WTC11 (cell line): ENCODE measurements around the gene GALNT7. TPM values are rescaled to one million over a fixed set of nuclear protein-coding genes. Genes with fewer than 3 reads are reported as not detected.

Experiments used
- ATAC-seq: fragments of 200-7000 bp; cut with Tn5 transposase; 2 replicates; pipeline ENCODE4 v1.10.0; 2021; ENCODE audit warnings: mild to moderate bottlenecking, moderate library complexity
- CTCF ChIA-PET: fragments of 300-600 bp; sonication (Branson Sonifier 250); formaldehyde crosslinking; loops from one replicate; lab custom pipeline; 2021; ENCODE audit warnings: antibody characterized with exemption; lab: Charles Lee
- POLR2A ChIA-PET: fragments of 350-600 bp; sonication (Branson Sonifier 250); formaldehyde crosslinking; loops from one replicate; lab custom pipeline; 2021; ENCODE audit warnings: antibody characterized with exemption; lab: Charles Lee
- DNase-seq: peaks from one replicate; pipeline ENCODE4 v3.0.0; 2021; ENCODE audit warnings: low spot score
- H3K27ac Mint-ChIP-seq: 2 replicates; pipeline ENCODE4 v1.8.0; 2021; ENCODE audit warnings: mixed read lengths
- H3K27me3 Mint-ChIP-seq: 2 replicates; pipeline ENCODE4 v1.8.0; 2021; ENCODE audit warnings: low read depth, mild to moderate bottlenecking, moderate library complexity, mixed read lengths
- H3K36me3 Mint-ChIP-seq: 2 replicates; pipeline ENCODE4 v1.8.0; 2021; ENCODE audit warnings: mixed read lengths
- H3K4me1 Mint-ChIP-seq: 2 replicates; pipeline ENCODE4 v1.8.0; 2022; ENCODE audit warnings: mixed read lengths
- H3K4me3 Mint-ChIP-seq: 2 replicates; pipeline ENCODE4 v1.8.0; 2021; ENCODE audit warnings: mild to moderate bottlenecking, moderate library complexity, mixed read lengths
- H3K9me3 Mint-ChIP-seq: 2 replicates; pipeline ENCODE4 v1.8.0; 2021; ENCODE audit warnings: mixed read lengths
- EMX1 ChIP-seq: fragments of 250-450 bp; sonication (Bioruptor Pico); IDR thresholded peaks from 2 replicates; pipeline ENCODE4 v1.8.0; 2021; ENCODE audit warnings: mild to moderate bottlenecking
- IRF2 ChIP-seq: sonication (generic); formaldehyde crosslinking; IDR thresholded peaks from 2 replicates; pipeline ENCODE4 v1.8.0; 2022; ENCODE audit warnings: low read depth, missing genetic modification reagents, borderline replicate concordance
- JUN ChIP-seq: sonication (generic); formaldehyde crosslinking; IDR thresholded peaks from 2 replicates; pipeline ENCODE4 v1.8.0; 2023; ENCODE audit warnings: mild to moderate bottlenecking, missing genetic modification reagents
- MXD4 ChIP-seq: fragments of 250-450 bp; sonication (Bioruptor Pico); IDR thresholded peaks from 2 replicates; pipeline ENCODE4 v1.8.0; 2021; ENCODE audit warnings: mild to moderate bottlenecking, moderate library complexity, borderline replicate concordance
- NR1H2 ChIP-seq: sonication (generic); formaldehyde crosslinking; IDR thresholded peaks from 2 replicates; pipeline ENCODE4 v1.9.0; 2021; ENCODE audit warnings: mild to moderate bottlenecking, moderate library complexity, missing genetic modification reagents
- RELA ChIP-seq: sonication (generic); formaldehyde crosslinking; IDR thresholded peaks from 2 replicates; pipeline ENCODE4 v1.8.1; 2022; ENCODE audit warnings: missing genetic modification reagents, mild to moderate bottlenecking, borderline replicate concordance
- SMAD4 ChIP-seq: sonication (generic); formaldehyde crosslinking; IDR thresholded peaks from 2 replicates; pipeline ENCODE4 v1.8.0; 2022; ENCODE audit warnings: mild to moderate bottlenecking, missing genetic modification reagents
- TCF7 ChIP-seq: sonication (generic); formaldehyde crosslinking; IDR thresholded peaks from 2 replicates; pipeline ENCODE4 v1.8.0; 2022; ENCODE audit warnings: mild to moderate bottlenecking, low read depth, missing genetic modification reagents, moderate library complexity
- USF2 ChIP-seq: sonication (generic); formaldehyde crosslinking; IDR thresholded peaks from 2 replicates; pipeline ENCODE4 v1.8.1; 2023; ENCODE audit warnings: mild to moderate bottlenecking, missing genetic modification reagents, moderate library complexity
- ZBTB21 ChIP-seq: sonication (generic); formaldehyde crosslinking; IDR thresholded peaks from 2 replicates; pipeline ENCODE4 v1.8.1; 2023; ENCODE audit warnings: mild to moderate bottlenecking, missing genetic modification reagents, borderline replicate concordance
- ZNF416 ChIP-seq: fragments of 250-450 bp; sonication (Bioruptor Pico); IDR thresholded peaks from 2 replicates; pipeline ENCODE4 v1.9.0; 2021; ENCODE audit warnings: mild to moderate bottlenecking, inconsistent platforms
- ZNF532 ChIP-seq: fragments of 250-450 bp; sonication (Bioruptor Pico); IDR thresholded peaks from 2 replicates; pipeline ENCODE4 v1.9.0; 2021; ENCODE audit warnings: mild to moderate bottlenecking, borderline replicate concordance
- total RNA-seq: library from RNA; stranded (reverse); gene quantifications from 3 replicates; pipeline ENCODE4 v1.2.3, GENCODE V29; 2021
- TF ChIP-seq, protein P1 (sequence below): sonication (generic); formaldehyde crosslinking; IDR thresholded peaks from 2 replicates; pipeline ENCODE4 v1.8.0; 2022; ENCODE audit warnings: mild to moderate bottlenecking, missing genetic modification reagents
- TF ChIP-seq, protein P2 (sequence below): sonication (generic); formaldehyde crosslinking; IDR thresholded peaks from 2 replicates; pipeline ENCODE4 v1.8.1; 2022; ENCODE audit warnings: low read depth, missing genetic modification reagents, borderline replicate concordance
- TF ChIP-seq, protein P3 (sequence below): sonication (generic); formaldehyde crosslinking; IDR thresholded peaks from 2 replicates; pipeline ENCODE4 v1.8.0; 2022; ENCODE audit warnings: missing genetic modification reagents

The GALNT7 gene
- total RNA-seq, 1 experiment from 2014 or later = 86.9 TPM

DNA sequence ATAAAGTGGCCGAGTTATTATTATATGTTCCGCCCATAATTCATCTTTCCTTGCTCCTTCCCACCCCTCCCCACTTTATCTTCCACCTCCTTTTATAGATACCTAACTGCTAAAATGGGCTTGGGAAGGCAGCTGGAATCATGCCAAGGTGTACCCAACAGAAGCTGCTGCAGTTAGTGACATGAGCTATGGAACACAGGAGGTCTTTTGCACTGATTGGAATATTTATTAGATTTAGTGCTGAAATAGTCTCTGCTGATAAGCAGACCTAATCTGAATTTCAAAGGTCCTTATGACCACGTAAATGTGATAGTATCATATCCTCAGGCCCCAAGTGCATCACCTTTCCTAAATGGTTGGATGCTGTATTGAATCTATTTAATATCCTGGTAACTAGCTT, 100.7 kb downstream of the GALNT7 start:
- TF ChIP-seq SMAD4 (CRISPR knock-in tag) = no peak
- TF ChIP-seq, protein P1, sequence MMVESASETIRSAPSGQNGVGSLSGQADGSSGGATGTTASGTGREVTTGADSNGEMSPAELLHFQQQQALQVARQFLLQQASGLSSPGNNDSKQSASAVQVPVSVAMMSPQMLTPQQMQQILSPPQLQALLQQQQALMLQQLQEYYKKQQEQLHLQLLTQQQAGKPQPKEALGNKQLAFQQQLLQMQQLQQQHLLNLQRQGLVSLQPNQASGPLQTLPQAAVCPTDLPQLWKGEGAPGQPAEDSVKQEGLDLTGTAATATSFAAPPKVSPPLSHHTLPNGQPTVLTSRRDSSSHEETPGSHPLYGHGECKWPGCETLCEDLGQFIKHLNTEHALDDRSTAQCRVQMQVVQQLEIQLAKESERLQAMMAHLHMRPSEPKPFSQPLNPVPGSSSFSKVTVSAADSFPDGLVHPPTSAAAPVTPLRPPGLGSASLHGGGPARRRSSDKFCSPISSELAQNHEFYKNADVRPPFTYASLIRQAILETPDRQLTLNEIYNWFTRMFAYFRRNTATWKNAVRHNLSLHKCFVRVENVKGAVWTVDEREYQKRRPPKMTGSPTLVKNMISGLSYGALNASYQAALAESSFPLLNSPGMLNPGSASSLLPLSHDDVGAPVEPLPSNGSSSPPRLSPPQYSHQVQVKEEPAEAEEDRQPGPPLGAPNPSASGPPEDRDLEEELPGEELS (CRISPR knock-in tag) = no peak
- no peak for TF ChIP-seq ZNF416 (CRISPR knock-in tag)
- TF ChIP-seq, protein P2, sequence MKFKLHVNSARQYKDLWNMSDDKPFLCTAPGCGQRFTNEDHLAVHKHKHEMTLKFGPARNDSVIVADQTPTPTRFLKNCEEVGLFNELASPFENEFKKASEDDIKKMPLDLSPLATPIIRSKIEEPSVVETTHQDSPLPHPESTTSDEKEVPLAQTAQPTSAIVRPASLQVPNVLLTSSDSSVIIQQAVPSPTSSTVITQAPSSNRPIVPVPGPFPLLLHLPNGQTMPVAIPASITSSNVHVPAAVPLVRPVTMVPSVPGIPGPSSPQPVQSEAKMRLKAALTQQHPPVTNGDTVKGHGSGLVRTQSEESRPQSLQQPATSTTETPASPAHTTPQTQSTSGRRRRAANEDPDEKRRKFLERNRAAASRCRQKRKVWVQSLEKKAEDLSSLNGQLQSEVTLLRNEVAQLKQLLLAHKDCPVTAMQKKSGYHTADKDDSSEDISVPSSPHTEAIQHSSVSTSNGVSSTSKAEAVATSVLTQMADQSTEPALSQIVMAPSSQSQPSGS = no peak
- no peak for TF ChIP-seq ZNF532 (CRISPR knock-in tag)
- TF ChIP-seq TCF7 = no peak
- no peak for TF ChIP-seq RELA (CRISPR knock-in tag)
- TF ChIP-seq NR1H2 = no peak
- no peak for TF ChIP-seq IRF2 (CRISPR knock-in tag)
- no peak for TF ChIP-seq USF2 (CRISPR knock-in tag)
- no peak for TF ChIP-seq ZBTB21 (CRISPR knock-in tag)
- TF ChIP-seq MXD4 (CRISPR knock-in tag) = no peak
- TF ChIP-seq JUN (CRISPR knock-in tag) = no peak
- TF ChIP-seq EMX1 (CRISPR knock-in tag) = no peak
- TF ChIP-seq, protein P3, sequence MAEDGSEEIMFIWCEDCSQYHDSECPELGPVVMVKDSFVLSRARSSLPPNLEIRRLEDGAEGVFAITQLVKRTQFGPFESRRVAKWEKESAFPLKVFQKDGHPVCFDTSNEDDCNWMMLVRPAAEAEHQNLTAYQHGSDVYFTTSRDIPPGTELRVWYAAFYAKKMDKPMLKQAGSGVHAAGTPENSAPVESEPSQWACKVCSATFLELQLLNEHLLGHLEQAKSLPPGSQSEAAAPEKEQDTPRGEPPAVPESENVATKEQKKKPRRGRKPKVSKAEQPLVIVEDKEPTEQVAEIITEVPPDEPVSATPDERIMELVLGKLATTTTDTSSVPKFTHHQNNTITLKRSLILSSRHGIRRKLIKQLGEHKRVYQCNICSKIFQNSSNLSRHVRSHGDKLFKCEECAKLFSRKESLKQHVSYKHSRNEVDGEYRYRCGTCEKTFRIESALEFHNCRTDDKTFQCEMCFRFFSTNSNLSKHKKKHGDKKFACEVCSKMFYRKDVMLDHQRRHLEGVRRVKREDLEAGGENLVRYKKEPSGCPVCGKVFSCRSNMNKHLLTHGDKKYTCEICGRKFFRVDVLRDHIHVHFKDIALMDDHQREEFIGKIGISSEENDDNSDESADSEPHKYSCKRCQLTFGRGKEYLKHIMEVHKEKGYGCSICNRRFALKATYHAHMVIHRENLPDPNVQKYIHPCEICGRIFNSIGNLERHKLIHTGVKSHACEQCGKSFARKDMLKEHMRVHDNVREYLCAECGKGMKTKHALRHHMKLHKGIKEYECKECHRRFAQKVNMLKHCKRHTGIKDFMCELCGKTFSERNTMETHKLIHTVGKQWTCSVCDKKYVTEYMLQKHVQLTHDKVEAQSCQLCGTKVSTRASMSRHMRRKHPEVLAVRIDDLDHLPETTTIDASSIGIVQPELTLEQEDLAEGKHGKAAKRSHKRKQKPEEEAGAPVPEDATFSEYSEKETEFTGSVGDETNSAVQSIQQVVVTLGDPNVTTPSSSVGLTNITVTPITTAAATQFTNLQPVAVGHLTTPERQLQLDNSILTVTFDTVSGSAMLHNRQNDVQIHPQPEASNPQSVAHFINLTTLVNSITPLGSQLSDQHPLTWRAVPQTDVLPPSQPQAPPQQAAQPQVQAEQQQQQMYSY (CRISPR knock-in tag) = no peak
- ATAC-seq (no peak), DNase-seq (no peak)
- ChIA-PET POLR2A (no interaction called here), CTCF (interaction anchor here (2.1 to 2.3 kb wide), 3 partner anchors 12 to 256 kb away, joined by 8 to 19 read pairs (median 9); no protein-coding TSS in a partner anchor)
- Mint-ChIP-seq H3K36me3 (peaks cover 27% of the 10 kb centered on the region), H3K4me1 (peaks cover 44% of the 10 kb centered on the region), H3K9me3 (peaks cover 18% of the 10 kb centered on the region), H3K4me3 (no peak overlapping the region), H3K27me3 (no peaks in the 10 kb centered on the region), H3K27ac (peak overlapping the region; percentile 51; the same call in 1 of the 2 replicates)
